GM20000 (cell line): ENCODE data around the gene ADARB2.

Source experiments
- DNase-seq: peaks from one replicate; pipeline ENCODE4 v3.0.0; 2012; ENCODE audit warnings: low spot score
- CTCF ChIP-seq: IDR thresholded peaks from 2 replicates; pipeline ENCODE4 v1.5.1; 2012; ENCODE audit warnings: mild to moderate bottlenecking, control low read depth; ENCODE audit errors: extremely low read depth, missing control alignments

Gene ADARB2

DNA sequence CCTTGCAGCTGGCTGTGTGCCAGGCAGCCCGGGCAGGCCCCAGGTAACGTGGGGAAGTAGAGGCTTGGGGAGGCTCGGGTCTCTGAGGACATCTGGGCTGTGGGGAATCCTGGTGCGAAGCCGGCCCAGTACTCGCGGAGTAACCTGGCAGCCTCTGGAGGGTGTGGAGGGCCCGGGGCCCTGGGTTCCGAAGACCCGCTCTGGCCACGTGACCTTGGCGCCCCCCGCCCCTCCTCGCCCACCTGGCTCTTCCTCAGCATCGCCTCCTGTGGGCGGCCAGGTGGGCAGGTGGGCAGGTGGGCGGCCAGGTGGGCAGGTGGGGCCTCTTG lies 538.0 kb downstream of the ADARB2 start:
- DNase-seq: no peak
- no peak for TF ChIP-seq CTCF

DNA sequence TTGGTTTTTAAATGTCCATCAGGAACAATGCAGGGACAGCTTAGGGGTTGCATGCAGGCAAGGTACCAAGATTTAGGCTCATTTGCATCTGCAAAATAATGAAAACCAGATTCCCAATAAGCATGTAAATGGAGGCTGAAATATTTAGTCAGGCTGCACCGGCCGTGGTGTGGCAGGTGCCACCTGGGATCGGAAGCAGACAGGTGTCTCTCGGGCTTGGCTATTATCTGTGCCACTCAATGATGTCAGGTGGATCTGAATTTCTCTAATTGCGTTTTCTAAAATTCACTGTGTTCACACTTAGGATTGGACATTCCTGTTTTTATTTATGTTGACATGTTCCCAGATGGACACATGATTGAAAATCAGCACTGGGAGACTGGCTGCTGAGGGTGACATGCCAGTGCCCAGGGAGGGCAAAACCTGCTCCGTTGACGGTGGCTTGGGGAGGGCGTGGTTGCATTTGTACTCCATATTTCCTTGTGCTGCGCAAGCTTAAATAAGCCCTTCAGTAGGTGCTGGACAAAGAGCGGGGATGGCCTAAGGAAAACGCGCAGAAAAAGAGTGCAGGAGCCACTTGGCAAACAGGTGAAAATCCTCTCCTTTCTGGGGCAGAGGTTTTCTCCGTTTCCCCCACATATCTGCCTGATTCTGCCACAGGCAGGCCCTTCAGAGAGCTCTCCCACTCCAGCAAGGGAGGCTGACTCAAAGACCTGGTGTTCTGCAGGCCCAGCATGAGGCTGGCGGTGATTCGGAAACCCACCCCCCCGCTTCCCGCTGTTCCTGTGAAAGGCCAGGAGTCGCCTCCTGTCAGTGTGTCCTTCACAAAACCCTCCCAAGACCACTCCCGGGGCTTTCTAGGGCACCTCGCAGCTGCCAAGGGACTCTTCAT lies 538.6 kb downstream of the ADARB2 start:
- TF ChIP-seq CTCF: no peak
- DNase-seq: no peak

DNA sequence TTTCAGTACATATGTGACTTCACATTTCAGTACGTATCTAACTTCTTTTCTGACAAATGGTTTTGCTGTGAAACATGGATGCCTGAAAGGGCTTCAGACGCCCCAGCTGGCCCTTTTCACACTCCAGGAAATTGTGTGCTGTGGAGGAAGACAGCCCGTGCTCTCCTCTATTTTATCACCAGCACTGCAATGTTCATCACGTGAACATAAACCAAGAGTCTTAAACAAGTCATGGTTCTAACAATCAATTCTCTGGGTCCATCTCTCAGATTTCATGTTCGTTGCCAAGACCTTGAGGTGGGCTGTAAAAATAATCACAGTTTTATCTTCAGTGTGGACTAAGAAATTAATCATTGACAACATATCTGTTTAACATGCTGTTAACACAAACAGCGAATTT lies 539.9 kb downstream of the ADARB2 start:
- no peak for TF ChIP-seq CTCF
- no peak for DNase-seq

GRCh38 chr10:1196656-1197055 lies 540.7 kb downstream of the ADARB2 start:
- no peak for TF ChIP-seq CTCF
- DNase-seq: no peak

DNA sequence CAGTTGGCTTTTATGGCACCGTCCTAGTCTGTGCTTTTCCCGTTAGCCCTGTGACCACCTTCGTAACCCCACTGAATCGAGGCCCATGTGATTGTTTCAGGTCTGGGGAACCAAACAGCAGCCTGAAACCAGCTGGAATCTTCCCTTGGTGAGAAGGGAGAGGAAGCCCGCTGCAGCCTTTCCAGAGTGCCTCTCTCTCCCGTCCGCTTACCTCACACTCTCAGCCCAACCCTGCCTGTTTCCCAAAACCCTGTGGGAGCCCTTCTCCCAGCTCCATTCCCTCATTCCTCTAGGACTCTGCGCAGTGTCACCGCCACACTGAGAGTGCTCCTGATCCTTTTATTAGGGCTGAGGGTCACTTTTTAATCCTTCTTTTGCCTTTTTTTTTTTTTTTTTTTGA lies 541.5 kb downstream of the ADARB2 start:
- TF ChIP-seq CTCF: no peak
- no peak for DNase-seq

DNA sequence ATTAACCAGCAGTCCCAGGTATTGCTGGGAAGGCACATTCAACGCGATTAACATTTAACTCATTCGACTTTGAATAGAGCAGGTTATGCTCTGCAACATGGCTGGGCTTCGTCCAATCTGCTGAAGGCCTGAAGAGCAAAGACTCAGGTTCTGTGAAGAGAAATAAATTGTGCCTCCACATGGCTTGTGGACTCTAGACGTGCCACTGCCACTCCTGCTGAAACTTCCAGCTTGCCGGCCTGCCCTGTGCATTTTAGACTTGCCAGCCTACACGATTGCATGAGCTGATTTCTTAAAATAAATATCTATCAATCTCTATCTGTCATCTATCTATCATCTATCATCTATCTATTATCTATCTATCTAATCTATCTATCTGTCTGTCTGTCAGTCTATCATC lies 543.2 kb downstream of the ADARB2 start:
- TF ChIP-seq CTCF: no peak

DNA sequence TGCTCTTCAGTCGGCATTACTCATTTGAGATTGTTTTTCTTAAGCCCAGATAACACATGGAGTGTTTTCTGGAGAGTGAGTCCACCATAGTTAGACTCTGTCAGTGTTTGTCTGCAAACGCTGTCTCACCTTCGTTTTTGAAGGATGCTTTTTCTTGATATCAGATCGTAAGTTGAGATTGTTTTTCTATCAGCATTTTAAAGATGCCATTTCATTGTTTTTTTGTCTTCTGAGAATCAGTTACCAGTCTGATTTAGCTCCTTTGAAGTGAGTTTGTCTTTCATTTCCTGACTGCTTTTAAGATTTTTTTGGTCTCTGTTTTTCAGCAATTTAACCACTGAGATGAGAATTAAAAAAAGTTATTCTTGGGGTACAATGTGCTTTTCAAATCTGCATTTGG lies 543.8 kb downstream of the ADARB2 start:
- TF ChIP-seq CTCF: no peak
- no peak for DNase-seq

More for the DNA sequence above, 543.2 kb downstream of the ADARB2 start:
- DNase-seq: no peak
